ENCODE results near the gene FICD. TPM values are rescaled to one million over a fixed set of nuclear protein-coding genes. Genes with fewer than 3 reads are reported as not detected.
"Not testable (repeated sequence)": the region's sequence is repeated elsewhere in the genome, so short reads cannot be mapped to it uniquely, and the experiment has no call there.

FICD gene
- total RNA-seq, 1 experiment from 2014 or later, result 2.9 TPM

- DNase-seq, result no peak
- H3K4me1 ChIP-seq, result no peaks in the 10 kb centered on the region
- H3K27me3 ChIP-seq, result no peaks in the 10 kb centered on the region
- no peak overlapping the region for H3K4me3 ChIP-seq
- peaks cover 54% of the 10 kb centered on the region for H3K36me3 ChIP-seq
- H3K27ac ChIP-seq, result no peak overlapping the region
- H3K9me3 ChIP-seq (replicated peaks), result no peaks in the 10 kb centered on the region
Observed at GRCh38 chr12:108542320-108542719, 27.2 kb downstream of the FICD start.

- H3K36me3 ChIP-seq, result peaks cover 54% of the 10 kb centered on the region
- no peaks in the 10 kb centered on the region for H3K4me1 ChIP-seq
- no peak overlapping the region for H3K27ac ChIP-seq
- DNase-seq, result no peak
- H3K27me3 ChIP-seq, result no peaks in the 10 kb centered on the region
- H3K9me3 ChIP-seq (replicated peaks), result no peaks in the 10 kb centered on the region
- H3K4me3 ChIP-seq, result no peak overlapping the region
Observed at GRCh38 chr12:108543652-108544051, 28.6 kb downstream of the FICD start.

- H3K4me1 ChIP-seq, result no peaks in the 10 kb centered on the region
- H3K4me3 ChIP-seq, result no peak overlapping the region
- peaks cover 54% of the 10 kb centered on the region for H3K36me3 ChIP-seq
Observed at GRCh38 chr12:108547686-108548085, 32.6 kb downstream of the FICD start.

DNA sequence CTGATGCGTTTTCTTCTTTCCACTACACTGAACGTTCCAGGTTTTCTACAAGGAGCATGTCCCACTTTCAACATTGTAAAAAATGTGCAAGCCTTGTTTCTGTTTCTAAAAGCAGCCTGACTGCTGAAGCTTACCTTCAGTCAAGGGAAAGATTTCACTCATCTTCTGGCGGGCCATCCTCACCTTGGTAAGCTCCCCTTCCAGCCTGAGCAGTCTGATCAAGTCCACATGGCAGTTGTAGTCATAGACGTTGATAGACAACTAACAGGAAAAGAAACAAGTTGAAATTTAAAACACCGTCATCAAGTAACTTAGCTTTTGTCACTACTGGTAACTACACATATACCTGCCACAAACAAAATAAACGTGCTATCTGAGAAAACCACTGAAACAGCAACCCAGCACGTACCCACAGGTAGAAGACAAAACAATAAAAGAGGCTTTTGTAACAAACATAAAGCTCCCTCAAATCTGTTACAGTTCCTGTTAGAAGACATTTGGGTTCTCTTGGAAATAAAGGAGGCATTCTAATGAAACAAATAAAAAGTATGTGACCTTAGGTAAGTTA, 34.0 kb downstream of the FICD start:
- Histone ChIP-seq H3K27me3 (no peaks in the 10 kb centered on the region), H3K36me3 (peaks cover 46% of the 10 kb centered on the region), H3K4me3 (no peak overlapping the region), H3K4me1 (no peaks in the 10 kb centered on the region), H3K27ac (no peak overlapping the region), H3K9me3 (replicated peaks) (no peaks in the 10 kb centered on the region)
- DNase-seq, result no peak

More at GRCh38 chr12:108547686-108548085, 32.6 kb downstream of the FICD start:
- Histone ChIP-seq H3K27ac (no peak overlapping the region), H3K9me3 (replicated peaks) (no peaks in the 10 kb centered on the region), H3K27me3 (no peaks in the 10 kb centered on the region)
- DNase-seq, result no peak

DNA sequence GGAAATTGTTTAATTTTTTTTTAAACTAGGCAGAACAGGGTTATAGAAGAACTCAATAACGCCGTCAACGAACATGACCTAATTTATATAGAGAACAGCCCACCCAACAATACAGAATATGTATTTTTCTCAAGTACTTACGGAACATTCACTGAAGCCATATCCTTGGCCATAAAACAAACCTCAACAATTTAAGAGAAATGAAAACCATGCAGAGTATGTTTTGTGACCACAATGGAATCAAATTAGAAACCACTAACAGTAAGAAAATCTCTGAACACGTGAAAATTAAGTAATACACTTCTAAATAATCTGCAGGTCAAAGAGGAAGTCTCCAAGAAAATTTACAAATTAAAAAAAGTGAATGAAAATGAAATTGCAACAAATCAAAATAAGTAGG, 36.5 kb downstream of the FICD start:
- DNase-seq, result no peak
- Histone ChIP-seq H3K9me3 (replicated peaks) (no peaks in the 10 kb centered on the region), H3K36me3 (peaks cover 32% of the 10 kb centered on the region), H3K27ac (no peak overlapping the region), H3K4me1 (no peaks in the 10 kb centered on the region), H3K27me3 (no peaks in the 10 kb centered on the region), H3K4me3 (no peak overlapping the region)

DNA sequence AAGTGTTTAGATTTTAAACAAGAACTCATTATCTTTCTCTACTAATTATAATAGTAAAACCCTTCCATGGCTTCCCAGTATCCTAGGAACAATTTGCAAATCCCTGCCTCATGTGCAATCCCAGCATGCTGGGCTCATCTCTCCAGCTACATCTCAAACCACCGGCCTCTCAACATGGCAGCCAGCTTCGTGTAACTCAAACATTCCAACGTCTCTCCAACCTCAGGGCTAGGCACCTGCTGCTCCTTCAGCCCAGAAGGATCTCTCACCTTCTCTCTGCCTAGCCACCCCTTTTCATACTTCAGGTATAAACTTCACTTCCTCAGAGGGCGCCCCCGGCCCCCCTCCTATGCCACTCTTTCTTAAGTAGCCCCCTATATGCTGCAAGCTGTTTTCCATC, 38.7 kb downstream of the FICD start:
- H3K9me3 ChIP-seq (replicated peaks), result no peaks in the 10 kb centered on the region
- no peak overlapping the region for H3K27ac ChIP-seq
- peaks cover 10% of the 10 kb centered on the region for H3K36me3 ChIP-seq
- DNase-seq, result no peak
- no peaks in the 10 kb centered on the region for H3K4me1 ChIP-seq
- H3K4me3 ChIP-seq, result no peak overlapping the region
- no peaks in the 10 kb centered on the region for H3K27me3 ChIP-seq

GRCh38 chr12:108555383-108555782, 40.3 kb downstream of the FICD start:
- H3K9me3 ChIP-seq (replicated peaks); DNase-seq; H3K27ac ChIP-seq; H3K4me3 ChIP-seq; H3K27me3 ChIP-seq; H3K4me1 ChIP-seq; H3K36me3 ChIP-seq: not testable (repeated sequence)

GRCh38 chr12:108559007-108559655, 44.1 kb downstream of the FICD start:
- no peak overlapping the region for H3K27ac ChIP-seq

GRCh38 chr12:108559748-108560147, 44.7 kb downstream of the FICD start:
- peak overlapping the region; percentile 76 for H3K4me3 ChIP-seq
- no peak overlapping the region for H3K27ac ChIP-seq

More at GRCh38 chr12:108559007-108559655, 44.1 kb downstream of the FICD start:
- H3K36me3 ChIP-seq, result peaks cover 2% of the 10 kb centered on the region; the same call in 1 of the 2 replicates
- peaks cover 5% of the 10 kb centered on the region; the same call in 1 of the 2 replicates for H3K4me1 ChIP-seq
- no peak overlapping the region for H3K4me3 ChIP-seq
- no peaks in the 10 kb centered on the region for H3K27me3 ChIP-seq
- no peak for DNase-seq
- H3K9me3 ChIP-seq (replicated peaks), result no peaks in the 10 kb centered on the region

GRCh38 chr12:108560321-108560721, 45.2 kb downstream of the FICD start:
- Histone ChIP-seq H3K27me3 (no peaks in the 10 kb centered on the region), H3K9me3 (replicated peaks) (no peaks in the 10 kb centered on the region), H3K4me3 (peak overlapping the region; percentile 76), H3K36me3 (peaks cover 5% of the 10 kb centered on the region; the same call in 1 of the 2 replicates), H3K4me1 (peaks cover 6% of the 10 kb centered on the region), H3K27ac (peak overlapping the region; percentile 96)
- DNase-seq, result no peak

More at GRCh38 chr12:108559748-108560147, 44.7 kb downstream of the FICD start:
- no peaks in the 10 kb centered on the region for H3K27me3 ChIP-seq
- no peaks in the 10 kb centered on the region for H3K9me3 ChIP-seq (replicated peaks)
- no peak for DNase-seq
- H3K36me3 ChIP-seq, result peaks cover 2% of the 10 kb centered on the region; the same call in 1 of the 2 replicates
- H3K4me1 ChIP-seq, result peaks cover 5% of the 10 kb centered on the region; the same call in 1 of the 2 replicates

DNA sequence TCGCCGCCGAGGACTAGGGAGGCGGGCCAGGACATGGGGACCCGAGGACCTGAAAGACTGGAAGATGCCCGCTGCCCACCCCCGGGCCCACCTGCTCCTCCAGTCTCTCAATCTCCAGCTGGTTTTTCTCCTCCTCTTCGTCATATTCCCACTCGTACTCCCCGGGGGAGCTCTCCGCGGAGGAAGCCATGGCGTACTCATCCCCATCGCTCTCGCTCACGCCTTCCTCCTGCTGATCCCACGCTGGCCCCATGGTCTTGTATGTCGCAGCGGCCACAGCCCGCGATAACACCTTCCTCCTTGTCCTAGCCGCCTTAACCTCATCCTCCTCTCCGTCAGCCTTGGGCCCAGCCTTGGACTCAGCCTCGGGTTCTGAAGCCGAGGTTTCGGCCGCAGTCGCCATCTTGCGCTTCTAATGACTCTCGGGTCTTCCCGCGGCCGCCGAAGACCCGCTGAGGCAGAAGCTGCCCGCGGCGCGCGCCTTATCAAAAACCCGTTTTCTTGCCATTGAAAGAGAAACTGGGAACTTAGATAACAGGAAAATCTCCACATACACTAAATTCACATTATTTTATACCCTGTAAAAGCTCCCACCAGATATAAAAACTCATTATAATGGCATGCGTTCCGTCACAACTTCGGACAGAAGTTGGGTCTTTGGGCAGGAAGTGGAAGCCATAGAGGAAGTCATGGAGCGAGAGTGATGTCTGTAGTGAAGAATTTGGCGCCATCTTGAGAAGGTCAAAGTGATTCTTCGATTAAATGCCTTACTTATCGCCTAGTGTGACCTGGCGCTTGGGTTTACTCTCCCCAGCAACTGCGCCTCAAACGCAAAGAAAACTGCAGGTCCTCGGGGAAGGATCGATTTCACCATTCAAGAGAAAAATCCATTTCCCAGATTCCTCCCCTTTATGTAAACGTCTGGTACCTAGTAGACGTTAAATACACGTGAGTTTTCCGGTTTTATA, 46.0 kb downstream of the FICD start, which contains the start of gene SART3:
Gene SART3, minus strand, starts transcription at position 422 of the 968 bp plus-strand sequence. Its CDS starts 19 bp downstream, at position 403.
- Histone ChIP-seq H3K27me3 (no peaks in the 10 kb centered on the region), H3K4me3 (peak within 1 kb of the TSS; percentile 76), H3K27ac (peak within 1 kb of the TSS; percentile 96), H3K4me1 (peaks cover 13% of the 10 kb centered on the region), H3K36me3 (peaks cover 5% of the 10 kb centered on the region; the same call in 1 of the 2 replicates), H3K9me3 (replicated peaks) (no peaks in the 10 kb centered on the region)
- DNase-seq, result peak; percentile 78 to 93

DNA sequence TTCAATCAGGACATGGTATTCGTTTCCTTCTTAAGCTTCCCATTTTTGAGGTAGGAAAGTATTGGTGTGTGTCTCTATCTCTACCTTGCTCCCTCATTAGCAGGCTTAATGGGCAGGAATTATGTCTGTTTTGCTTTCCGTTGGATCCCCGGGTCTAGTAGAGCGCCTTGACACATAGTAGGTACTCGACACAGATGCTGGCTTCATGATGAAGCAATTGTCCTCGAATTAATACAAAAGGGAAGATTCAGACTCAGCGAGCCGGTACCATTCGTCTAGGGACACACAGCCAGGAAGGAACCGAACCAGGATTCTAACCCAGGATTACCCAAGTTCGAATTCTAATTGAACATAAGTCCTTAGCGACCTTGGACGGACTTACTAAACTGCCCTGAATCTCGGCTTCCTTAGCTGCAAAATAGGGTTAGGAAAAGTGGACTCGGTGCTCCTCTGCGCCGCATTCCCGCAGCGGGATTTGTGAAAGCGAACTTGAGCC, 46.8 kb downstream of the FICD start:
- no peak for DNase-seq
- Histone ChIP-seq H3K4me1 (peaks cover 16% of the 10 kb centered on the region), H3K4me3 (peak overlapping the region; percentile 76), H3K27ac (peak overlapping the region; percentile 96), H3K36me3 (peaks cover 5% of the 10 kb centered on the region; the same call in 1 of the 2 replicates), H3K9me3 (replicated peaks) (no peaks in the 10 kb centered on the region), H3K27me3 (no peaks in the 10 kb centered on the region)

- Histone ChIP-seq H3K36me3 (peaks cover 5% of the 10 kb centered on the region), H3K27me3 (no peaks in the 10 kb centered on the region), H3K4me1 (peaks cover 22% of the 10 kb centered on the region), H3K27ac (peak within 1 kb of the TSS; percentile 96), H3K4me3 (peak within 1 kb of the TSS; percentile 76), H3K9me3 (replicated peaks) (no peaks in the 10 kb centered on the region)
- DNase-seq, result peak; percentile 97 to 98
Observed at GRCh38 chr12:108562348-108563135, 47.5 kb downstream of the FICD start, which contains the start of gene ISCU. ISCU (plus strand) TSS chr12:108562596; CDS start chr12:108562623, 27 bp downstream.
